ENCODE measurements around the gene KLHL8. TPM values are rescaled to one million over a fixed set of nuclear protein-coding genes. Genes with fewer than 3 reads are reported as not detected.

KLHL8 gene
- total and polyA plus RNA-seq, 2 donors (not counting 1 experiment from before 2014, with no cell fraction given) = 2.3 to 14.3 TPM

DNA sequence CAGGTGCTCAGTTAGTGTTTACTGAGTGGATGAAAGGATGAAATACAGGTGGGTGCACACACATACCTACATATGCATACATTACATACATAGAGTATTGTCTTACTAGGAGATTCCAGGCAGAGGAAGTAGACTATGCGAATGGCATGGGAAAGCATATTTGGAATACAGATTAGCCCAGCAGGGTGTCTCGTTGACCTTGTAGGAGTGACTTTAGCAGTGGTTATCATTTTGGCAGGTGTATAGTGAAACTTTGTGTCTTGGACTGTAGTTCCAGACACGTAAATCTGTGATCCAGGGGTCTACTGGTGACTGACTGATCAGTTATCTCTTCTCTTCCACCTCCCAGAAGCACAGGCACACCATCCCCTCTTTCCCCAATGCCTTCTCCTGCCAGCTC is 86.3 kb downstream of the KLHL8 start:
- TF ChIP-seq EZH2 (IDR thresholded peaks at IDR 0.05; ENCODE audit: borderline replicate concordance, insufficient read depth, low read depth, low read length, poor library complexity, severe bottlenecking) = no peak
- TF ChIP-seq, protein P1, sequence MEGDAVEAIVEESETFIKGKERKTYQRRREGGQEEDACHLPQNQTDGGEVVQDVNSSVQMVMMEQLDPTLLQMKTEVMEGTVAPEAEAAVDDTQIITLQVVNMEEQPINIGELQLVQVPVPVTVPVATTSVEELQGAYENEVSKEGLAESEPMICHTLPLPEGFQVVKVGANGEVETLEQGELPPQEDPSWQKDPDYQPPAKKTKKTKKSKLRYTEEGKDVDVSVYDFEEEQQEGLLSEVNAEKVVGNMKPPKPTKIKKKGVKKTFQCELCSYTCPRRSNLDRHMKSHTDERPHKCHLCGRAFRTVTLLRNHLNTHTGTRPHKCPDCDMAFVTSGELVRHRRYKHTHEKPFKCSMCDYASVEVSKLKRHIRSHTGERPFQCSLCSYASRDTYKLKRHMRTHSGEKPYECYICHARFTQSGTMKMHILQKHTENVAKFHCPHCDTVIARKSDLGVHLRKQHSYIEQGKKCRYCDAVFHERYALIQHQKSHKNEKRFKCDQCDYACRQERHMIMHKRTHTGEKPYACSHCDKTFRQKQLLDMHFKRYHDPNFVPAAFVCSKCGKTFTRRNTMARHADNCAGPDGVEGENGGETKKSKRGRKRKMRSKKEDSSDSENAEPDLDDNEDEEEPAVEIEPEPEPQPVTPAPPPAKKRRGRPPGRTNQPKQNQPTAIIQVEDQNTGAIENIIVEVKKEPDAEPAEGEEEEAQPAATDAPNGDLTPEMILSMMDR (IDR thresholded peaks at IDR 0.05) = no peak
- no peak overlapping the region for H3K27ac Mint-ChIP-seq
- no peaks in the 10 kb centered on the region for H3K9me3 ChIP-seq (ENCODE audit: control extremely low read depth in 1 of 3, control insufficient read depth in 2 of 3, insufficient read depth in 1 of 3, low read length in 2 of 3)

DNA sequence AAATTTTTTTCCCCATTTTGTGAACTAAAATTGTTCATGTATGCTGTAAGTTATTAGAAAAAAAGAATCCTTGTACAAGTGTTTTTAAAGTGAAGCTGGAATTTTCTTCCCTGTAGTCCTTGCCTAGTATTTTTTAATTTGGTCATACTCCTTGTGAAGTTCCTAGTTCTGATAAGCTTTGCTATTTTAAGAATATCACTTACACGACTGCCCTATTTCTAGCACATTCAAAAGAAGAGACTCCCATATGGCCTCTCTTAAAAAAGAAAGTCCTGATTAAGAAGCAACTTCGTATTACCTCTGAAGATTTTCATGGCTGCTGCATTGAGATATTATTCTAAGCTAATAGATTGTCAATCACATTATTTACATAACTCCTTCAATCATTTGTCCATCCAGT is 87.2 kb downstream of the KLHL8 start:
- no peaks in the 10 kb centered on the region for H3K9me3 Mint-ChIP-seq (ENCODE audit: insufficient read depth)
- POLR2A ChIA-PET = no interaction called here
- DNase-seq (no peak), ATAC-seq (ENCODE audit: low read depth) (no peak)
- peaks cover 3% of the 10 kb centered on the region for H3K4me1 Mint-ChIP-seq
- Histone ChIP-seq H3K9me3 (ENCODE audit: control extremely low read depth in 1 of 3, control insufficient read depth in 2 of 3, insufficient read depth in 1 of 3, low read length in 2 of 3) (no peaks in the 10 kb centered on the region), H3K9ac (ENCODE audit: low read length) (no peak overlapping the region), H3K27me3 (replicated peaks in 1 of 4; ENCODE audit: control extremely low read depth in 1 of 4, control insufficient read depth in 3 of 4, insufficient read depth in 4 of 4, low read length in 3 of 4) (no peaks in the 10 kb centered on the region), H3K36me3 (replicated peaks in 1 of 2; ENCODE audit: control extremely low read depth in 1 of 2, control insufficient read depth in 1 of 2, extremely low read depth in 1 of 2, insufficient read depth in 2 of 2, low read length in 1 of 2) (peaks cover 2 to 68% of the 10 kb centered on the region in 2 experiments), H3K4me2 (replicated peaks; ENCODE audit: low read depth, low read length, poor library complexity, severe bottlenecking) (no peak overlapping the region), H3K27ac (ENCODE audit: low read length in 2 of 2) (no peak overlapping the region), H3K79me2 (ENCODE audit: control insufficient read depth, insufficient read depth, low read length) (no peaks in the 10 kb centered on the region), H3K4me3 (ENCODE audit: control extremely low read depth in 1 of 5, extremely low read depth in 1 of 5, insufficient read depth in 1 of 5, low read depth in 2 of 5, low read length in 4 of 5) (no peak overlapping the region), H3K4me1 (ENCODE audit: control insufficient read depth in 2 of 2, insufficient read depth in 2 of 2, low read length in 2 of 2) (peaks cover 0 to 2% of the 10 kb centered on the region in 2 donors), H4K20me1 (ENCODE audit: control insufficient read depth, insufficient read depth, low read length, poor library complexity, severe bottlenecking) (no peaks in the 10 kb centered on the region), H2AFZ (ENCODE audit: insufficient read depth, low read depth, low read length, poor library complexity, severe bottlenecking) (no peak overlapping the region)
- H3K4me3 Mint-ChIP-seq = no peak overlapping the region
- intact Hi-C loops (cut with micrococcal nuclease) = no loop called here
- H3K27me3 Mint-ChIP-seq = no peaks in the 10 kb centered on the region
- H3K27ac Mint-ChIP-seq = no peak overlapping the region
- WGBS (ENCODE audit: insufficient coverage) = no CpG with 5 or more reads among the region's 2 CpGs
- TF ChIP-seq, protein P1 (IDR thresholded peaks at IDR 0.05) = no peak
- TF ChIP-seq EZH2 (IDR thresholded peaks at IDR 0.05; ENCODE audit: borderline replicate concordance, insufficient read depth, low read depth, low read length, poor library complexity, severe bottlenecking) = no peak
- CTCF ChIA-PET = interaction anchor here (0.9 to 1.3 kb wide), 2 partner anchors 17 to 210 kb away, joined by 3 to 4 read pairs; no protein-coding TSS in a partner anchor

More for the DNA sequence above, 86.3 kb downstream of the KLHL8 start:
- Histone ChIP-seq H3K36me3 (replicated peaks in 1 of 2; ENCODE audit: control extremely low read depth in 1 of 2, control insufficient read depth in 1 of 2, extremely low read depth in 1 of 2, insufficient read depth in 2 of 2, low read length in 1 of 2) (peaks cover 2 to 60% of the 10 kb centered on the region in 2 experiments), H4K20me1 (ENCODE audit: control insufficient read depth, insufficient read depth, low read length, poor library complexity, severe bottlenecking) (no peaks in the 10 kb centered on the region), H3K27me3 (replicated peaks in 1 of 4; ENCODE audit: control extremely low read depth in 1 of 4, control insufficient read depth in 3 of 4, insufficient read depth in 4 of 4, low read length in 3 of 4) (no peaks in the 10 kb centered on the region), H3K4me1 (ENCODE audit: control insufficient read depth in 2 of 2, insufficient read depth in 2 of 2, low read length in 2 of 2) (peaks cover 0 to 2% of the 10 kb centered on the region in 2 donors), H3K4me3 (ENCODE audit: control extremely low read depth in 1 of 5, extremely low read depth in 1 of 5, insufficient read depth in 1 of 5, low read depth in 2 of 5, low read length in 4 of 5) (no peak overlapping the region), H3K79me2 (ENCODE audit: control insufficient read depth, insufficient read depth, low read length) (no peaks in the 10 kb centered on the region), H3K27ac (ENCODE audit: low read length in 2 of 2) (no peak overlapping the region), H3K4me2 (replicated peaks; ENCODE audit: low read depth, low read length, poor library complexity, severe bottlenecking) (no peak overlapping the region), H2AFZ (ENCODE audit: insufficient read depth, low read depth, low read length, poor library complexity, severe bottlenecking) (no peak overlapping the region), H3K9ac (ENCODE audit: low read length) (no peak overlapping the region)
- 100% methylated on average over 1 of the region's 3 CpGs for WGBS (ENCODE audit: insufficient coverage)
- H3K27me3 Mint-ChIP-seq = no peaks in the 10 kb centered on the region
- no peak overlapping the region for H3K4me3 Mint-ChIP-seq
- ChIA-PET POLR2A (no interaction called here), CTCF (interaction anchor here (1.1 to 5.4 kb wide), 2 partner anchors 16 to 211 kb away, joined by 4 to 20 read pairs; no protein-coding TSS in a partner anchor)
- DNase-seq (no peak), ATAC-seq (ENCODE audit: low read depth) (no peak)
- intact Hi-C loops (cut with micrococcal nuclease) = no loop called here
- no peaks in the 10 kb centered on the region for H3K9me3 Mint-ChIP-seq (ENCODE audit: insufficient read depth)
- peaks cover 3% of the 10 kb centered on the region for H3K4me1 Mint-ChIP-seq

Data from B cell (primary cell).